ENCODE data around the gene REL.
A peak's percentile ranks its signal among the peaks of the same experiment; 100 is the strongest.

REL gene

GRCh38 chr2:60839126-60839813 is 42.1 kb upstream of the REL start:
- TF ChIP-seq CTCF (IDR thresholded peaks at IDR 0.05; ENCODE audit: borderline replicate concordance, insufficient read depth, low read depth, low read length), result peak; percentile 61
- no peak overlapping the region for H3K4me3 ChIP-seq (ENCODE audit: low read depth, low read length)

- peak overlapping the region; percentile 31 for H3K4me3 ChIP-seq (ENCODE audit: low read depth, low read length)
- no peak for TF ChIP-seq CTCF (IDR thresholded peaks at IDR 0.05; ENCODE audit: borderline replicate concordance, insufficient read depth, low read depth, low read length)
Measured at GRCh38 chr2:60840880-60841279, 40.5 kb upstream of the REL start.

GRCh38 chr2:60843006-60843405 is 38.4 kb upstream of the REL start:
- H3K4me3 ChIP-seq (ENCODE audit: low read depth, low read length), result peak overlapping the region; percentile 26
- no peak for TF ChIP-seq CTCF (IDR thresholded peaks at IDR 0.05; ENCODE audit: borderline replicate concordance, insufficient read depth, low read depth, low read length)

- no peak for TF ChIP-seq CTCF (IDR thresholded peaks at IDR 0.05; ENCODE audit: borderline replicate concordance, insufficient read depth, low read depth, low read length)
- H3K4me3 ChIP-seq (ENCODE audit: low read depth, low read length), result no peak overlapping the region
Measured at GRCh38 chr2:60844105-60844504, 37.3 kb upstream of the REL start.

- no peak overlapping the region for H3K4me3 ChIP-seq (ENCODE audit: low read depth, low read length)
- TF ChIP-seq CTCF (IDR thresholded peaks at IDR 0.05; ENCODE audit: borderline replicate concordance, insufficient read depth, low read depth, low read length), result no peak
Measured at GRCh38 chr2:60847854-60848253, 33.5 kb upstream of the REL start.

- no peak for TF ChIP-seq CTCF (IDR thresholded peaks at IDR 0.05; ENCODE audit: borderline replicate concordance, insufficient read depth, low read depth, low read length)
- H3K4me3 ChIP-seq (ENCODE audit: low read depth, low read length), result no peak overlapping the region
Measured at GRCh38 chr2:60849187-60849586, 32.2 kb upstream of the REL start.

- no peak overlapping the region for H3K4me3 ChIP-seq (ENCODE audit: low read depth, low read length)
- no peak for TF ChIP-seq CTCF (IDR thresholded peaks at IDR 0.05; ENCODE audit: borderline replicate concordance, insufficient read depth, low read depth, low read length)
Measured at GRCh38 chr2:60852282-60852860, 29.0 kb upstream of the REL start.
